Stomach (tissue), 9 donors: ENCODE measurements around the gene HSFX4. TPM values are rescaled to one million over a fixed set of nuclear protein-coding genes. Genes with fewer than 3 reads are reported as not detected.

Source experiments
- DNase-seq, 2 donors: peaks; one replicate each; pipeline versions ENCODE4 v3.0.0 to v3.0.0-alpha.2; 2013 to 2019
- H3K27ac ChIP-seq, 5 donors: fragments of 200-600 bp in 4 of 5; sonication (generic) in 4 of 5; one replicate each; pipeline ENCODE4 v1.5.1; 2013 to 2019; ENCODE audit warnings: mild to moderate bottlenecking in 1 of 5, moderate library complexity in 1 of 5
- H3K27me3 ChIP-seq, 3 donors: fragments of 200-600 bp; sonication (generic); one replicate each; pipeline ENCODE4 v1.5.1; 2017 to 2019; ENCODE audit warnings: mixed run types in 1 of 3
- H3K36me3 ChIP-seq, 4 donors: fragments of 200-600 bp; sonication (generic); 1 replicate in 3 of 4; 2 replicates in 1 of 4; pipeline ENCODE4 v1.5.1; 2016 to 2019
- H3K4me1 ChIP-seq, 4 donors: fragments of 200-600 bp; sonication (generic); one replicate each; pipeline ENCODE4 v1.5.1; 2016 to 2019
- H3K4me3 ChIP-seq, 4 donors: fragments of 200-600 bp; sonication (generic) in 3 of 4; one replicate each; pipeline ENCODE4 v1.5.1; 2016 to 2019; ENCODE audit warnings: mild to moderate bottlenecking in 1 of 4
- H3K9me3 ChIP-seq, 4 donors: fragments of 200-600 bp; sonication (generic); one replicate each; pipeline ENCODE4 v1.5.1; 2016 to 2019
- EP300 ChIP-seq: sonication (generic); formaldehyde crosslinking; IDR thresholded peaks from one replicate; pipeline ENCODE4 v1.6.1; 2017; ENCODE audit warnings: antibody characterized with exemption
- POLR2A ChIP-seq, 4 donors: fragments of 450-650 bp; IDR thresholded peaks; one replicate each; pipeline ENCODE4 v1.6.1; 2016; ENCODE audit warnings: antibody characterized with exemption in 4 of 4, control low read depth in 2 of 4, mild to moderate bottlenecking in 1 of 4, moderate library complexity in 1 of 4
- POLR2AphosphoS5 ChIP-seq, 3 donors: sonication (generic); formaldehyde crosslinking; IDR thresholded peaks; one replicate each; pipeline ENCODE4 v1.6.1; 2016; ENCODE audit warnings: antibody characterized with exemption in 3 of 3
- WGBS, 5 donors: extraction: QIAGEN DNeasy Blood & Tissue Kit in 3 of 5; methylation state at CpG; one replicate each; pipeline versions ENCODE4 v1.1.5 to v1.1.7; 2013 to 2018; 5-methylcytosine and 5-hydroxymethylcytosine counted together
- intact Hi-C: fragments of 100-400 bp; cut with DNase I; formaldehyde crosslinking; loops from one replicate; pipeline ENCODE4 v1.15.1; 2023; ENCODE audit warnings: low total_unique reads
- polyA plus RNA-seq, 3 donors: library from polyadenylated mRNA; stranded (reverse); fragments of 200-250 nt; gene quantifications; one replicate each; pipeline ENCODE4 v1.2.3, GENCODE V29; 2013
- total RNA-seq, 5 donors: library from RNA; depleted of rRNA; stranded (reverse); fragments of >200 nt; gene quantifications; one replicate each; pipeline versions ENCODE4 v1.1.0 to v1.2.3, GENCODE V29; 2014 to 2016
- TF ChIP-seq, protein P1 (sequence below), 7 experiments: fragments of 450-650 bp in 4 of 7; fragments of 200-600 bp in 3 of 7; sonication (generic) in 3 of 7; IDR thresholded peaks; one replicate each; pipeline ENCODE4 v1.5.1; 2016 to 2019; ENCODE audit warnings: antibody characterized with exemption in 7 of 7, control low read depth in 2 of 7, mild to moderate bottlenecking in 1 of 7
- donor health status: healthy with polysubstance abuse.
- donor health status: Bipolar disorder and iron deficiency.
- donor health status: healthy.

The HSFX4 gene
- total and polyA plus RNA-seq, 8 donors: not detected

DNA sequence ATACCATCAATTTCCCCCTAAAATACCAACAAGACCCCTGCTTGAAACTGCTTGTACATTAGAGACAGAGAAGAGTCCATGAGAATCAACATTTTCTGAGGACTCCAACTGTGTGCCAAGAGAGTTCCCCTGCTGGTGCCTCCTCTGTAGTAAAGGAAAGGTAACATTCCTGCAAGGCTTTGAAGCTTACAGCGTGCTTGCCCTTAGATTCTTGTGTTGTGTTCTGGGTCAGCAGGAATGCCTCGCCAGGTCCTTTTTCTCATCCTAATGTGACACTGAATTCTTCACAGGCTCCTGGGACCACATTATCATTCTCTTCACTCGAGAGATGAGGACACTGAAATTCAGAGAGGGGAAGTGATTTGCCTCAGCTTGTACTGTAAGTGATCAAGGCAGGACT, 18.6 kb downstream of the HSFX4 start:
- H3K9me3 ChIP-seq: no peaks in the 10 kb centered on the region
- DNase-seq: no peak
- no peak overlapping the region for H3K27ac ChIP-seq

DNA sequence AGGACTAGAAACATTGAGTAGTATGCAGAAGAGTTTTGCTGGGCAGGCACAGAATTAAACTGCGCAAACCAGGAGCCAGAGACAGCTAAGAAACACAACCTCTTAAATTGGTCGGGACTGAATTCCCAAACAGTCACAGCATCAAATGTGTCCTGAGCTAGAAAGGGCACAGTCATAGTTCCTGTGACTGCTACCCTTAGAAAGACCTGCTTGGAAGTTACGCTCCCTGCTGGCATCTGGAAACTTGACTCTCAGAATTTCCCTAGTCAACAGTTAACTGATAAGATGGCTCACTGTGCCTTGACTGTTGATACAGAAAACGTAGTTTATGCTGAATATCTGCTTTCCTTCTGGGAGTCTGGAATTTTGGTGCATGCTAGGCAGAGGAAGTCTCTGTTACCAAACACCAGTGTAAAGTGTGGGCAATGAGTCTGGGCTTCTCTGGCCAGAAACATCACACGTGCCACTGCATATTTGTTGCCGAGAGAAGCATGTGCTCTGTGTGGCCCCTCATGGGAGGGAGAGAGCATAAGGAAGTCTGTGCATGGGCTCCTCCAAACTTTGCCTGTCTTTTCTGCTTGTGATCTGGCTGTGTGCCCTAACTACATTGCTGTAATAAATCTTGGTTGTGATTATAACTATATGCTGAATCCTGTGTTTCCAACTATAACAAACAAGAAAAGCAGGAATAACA, 20.5 kb downstream of the HSFX4 start:
- TF ChIP-seq EP300: no peak
- TF ChIP-seq POLR2AphosphoS5 (IDR thresholded peaks at IDR 0.05): no peak
- TF ChIP-seq, protein P1, sequence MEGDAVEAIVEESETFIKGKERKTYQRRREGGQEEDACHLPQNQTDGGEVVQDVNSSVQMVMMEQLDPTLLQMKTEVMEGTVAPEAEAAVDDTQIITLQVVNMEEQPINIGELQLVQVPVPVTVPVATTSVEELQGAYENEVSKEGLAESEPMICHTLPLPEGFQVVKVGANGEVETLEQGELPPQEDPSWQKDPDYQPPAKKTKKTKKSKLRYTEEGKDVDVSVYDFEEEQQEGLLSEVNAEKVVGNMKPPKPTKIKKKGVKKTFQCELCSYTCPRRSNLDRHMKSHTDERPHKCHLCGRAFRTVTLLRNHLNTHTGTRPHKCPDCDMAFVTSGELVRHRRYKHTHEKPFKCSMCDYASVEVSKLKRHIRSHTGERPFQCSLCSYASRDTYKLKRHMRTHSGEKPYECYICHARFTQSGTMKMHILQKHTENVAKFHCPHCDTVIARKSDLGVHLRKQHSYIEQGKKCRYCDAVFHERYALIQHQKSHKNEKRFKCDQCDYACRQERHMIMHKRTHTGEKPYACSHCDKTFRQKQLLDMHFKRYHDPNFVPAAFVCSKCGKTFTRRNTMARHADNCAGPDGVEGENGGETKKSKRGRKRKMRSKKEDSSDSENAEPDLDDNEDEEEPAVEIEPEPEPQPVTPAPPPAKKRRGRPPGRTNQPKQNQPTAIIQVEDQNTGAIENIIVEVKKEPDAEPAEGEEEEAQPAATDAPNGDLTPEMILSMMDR (IDR thresholded peaks at IDR 0.05): no peak
- no peak for TF ChIP-seq POLR2A (IDR thresholded peaks at IDR 0.05)
- DNase-seq: no peak
- intact Hi-C loops: no loop called here

More for the DNA sequence above, 18.6 kb downstream of the HSFX4 start:
- no peak for TF ChIP-seq POLR2AphosphoS5 (IDR thresholded peaks at IDR 0.05)
- TF ChIP-seq EP300: no peak
- TF ChIP-seq, protein P1 (IDR thresholded peaks at IDR 0.05): no peak
- no peak for TF ChIP-seq POLR2A (IDR thresholded peaks at IDR 0.05)
- peaks cover 0 to 13% (median 0%) of the 10 kb centered on the region in 4 donors for H3K4me1 ChIP-seq
- H3K27me3 ChIP-seq: no peaks in the 10 kb centered on the region
- 58 to 81% (median 73%) methylated on average over 3 of the region's 3 CpGs for WGBS, 5 donors
- intact Hi-C loops: no loop called here
- H3K36me3 ChIP-seq: peaks cover 0 to 22% (median 18%) of the 10 kb centered on the region in 4 donors
- no peak overlapping the region for H3K4me3 ChIP-seq

DNA sequence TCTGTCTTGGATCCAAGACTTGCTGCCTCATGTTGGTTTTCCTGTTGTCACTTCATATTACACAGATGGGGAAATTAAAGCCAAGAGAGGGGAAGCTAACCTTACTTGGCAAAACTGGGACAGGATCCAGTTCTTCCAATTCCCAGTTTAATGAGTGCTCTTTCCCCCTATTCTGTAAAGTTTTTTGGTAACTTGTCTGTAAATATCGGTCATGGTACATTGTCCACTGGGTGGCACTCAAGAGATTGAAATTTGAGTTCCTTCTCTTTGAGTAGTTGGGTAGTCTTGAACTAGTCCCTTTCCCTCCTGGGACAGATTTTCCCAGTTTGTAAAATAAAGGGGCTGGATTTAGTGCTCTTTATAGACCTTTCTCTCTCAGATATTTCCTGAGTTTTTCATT, 21.3 kb downstream of the HSFX4 start:
- 6 to 27% (median 13%) methylated on average over 1 of the region's 1 CpG for WGBS, 5 donors
- Histone ChIP-seq H3K27ac (peak overlapping the region in 1 of 5 donors; percentile 18), H3K27me3 (no peaks in the 10 kb centered on the region), H3K36me3 (peaks cover 0 to 17% (median 11%) of the 10 kb centered on the region in 4 donors), H3K9me3 (no peaks in the 10 kb centered on the region), H3K4me3 (no peak overlapping the region), H3K4me1 (peaks cover 0 to 13% (median 0%) of the 10 kb centered on the region in 4 donors)
- intact Hi-C loops: no loop called here
- DNase-seq: peak in 1 of 2 donors; percentile 62
- TF ChIP-seq EP300: no peak
- TF ChIP-seq, protein P1 (IDR thresholded peaks at IDR 0.05): peak in 4 of 7 experiments; percentile 7 to 21 (median 18)

More for the DNA sequence above, 20.5 kb downstream of the HSFX4 start:
- H3K9me3 ChIP-seq: no peaks in the 10 kb centered on the region
- H3K4me3 ChIP-seq: no peak overlapping the region
- H3K27ac ChIP-seq: no peak overlapping the region
- peaks cover 0 to 13% (median 0%) of the 10 kb centered on the region in 4 donors for H3K4me1 ChIP-seq
- no peaks in the 10 kb centered on the region for H3K27me3 ChIP-seq
- 39 to 61% (median 46%) methylated on average over 6 of the region's 6 CpGs for WGBS, 5 donors
- H3K36me3 ChIP-seq: peaks cover 0 to 22% (median 18%) of the 10 kb centered on the region in 4 donors

DNA sequence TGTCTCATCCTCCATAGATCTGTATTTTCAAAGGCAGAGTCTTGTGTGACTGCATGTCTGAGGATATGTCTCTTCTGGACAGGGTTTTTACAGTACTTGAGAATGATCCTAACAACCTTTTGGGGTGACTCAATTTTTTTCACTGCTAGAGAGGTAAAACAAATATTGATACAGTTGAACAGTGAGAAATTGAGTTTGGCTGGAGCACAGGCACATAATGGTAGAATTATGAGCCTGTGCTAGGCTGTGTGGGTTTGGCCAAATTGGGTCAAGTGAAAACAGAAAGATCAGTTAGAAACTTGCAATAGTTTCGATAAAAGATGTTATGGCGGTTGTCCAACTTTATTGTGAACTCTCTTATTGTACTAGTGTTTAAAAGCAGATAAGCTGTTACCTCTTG, 32.2 kb downstream of the HSFX4 start:
- no peaks in the 10 kb centered on the region for H3K9me3 ChIP-seq
- H3K27me3 ChIP-seq: no peaks in the 10 kb centered on the region
- DNase-seq: no peak
- H3K27ac ChIP-seq: no peak overlapping the region
- H3K36me3 ChIP-seq: peaks cover 0 to 2% (median 0%) of the 10 kb centered on the region in 4 donors
- no peak overlapping the region for H3K4me3 ChIP-seq
- intact Hi-C loops: no loop called here
- TF ChIP-seq EP300: no peak
- no peak for TF ChIP-seq POLR2A (IDR thresholded peaks at IDR 0.05)
- TF ChIP-seq POLR2AphosphoS5 (IDR thresholded peaks at IDR 0.05): no peak
- TF ChIP-seq, protein P1 (IDR thresholded peaks at IDR 0.05): no peak
- H3K4me1 ChIP-seq: no peaks in the 10 kb centered on the region
- 32 to 68% (median 54%) methylated on average over 2 of the region's 2 CpGs for WGBS, 5 donors
